ENCODE measurements around the gene SLC28A2.

DNA sequence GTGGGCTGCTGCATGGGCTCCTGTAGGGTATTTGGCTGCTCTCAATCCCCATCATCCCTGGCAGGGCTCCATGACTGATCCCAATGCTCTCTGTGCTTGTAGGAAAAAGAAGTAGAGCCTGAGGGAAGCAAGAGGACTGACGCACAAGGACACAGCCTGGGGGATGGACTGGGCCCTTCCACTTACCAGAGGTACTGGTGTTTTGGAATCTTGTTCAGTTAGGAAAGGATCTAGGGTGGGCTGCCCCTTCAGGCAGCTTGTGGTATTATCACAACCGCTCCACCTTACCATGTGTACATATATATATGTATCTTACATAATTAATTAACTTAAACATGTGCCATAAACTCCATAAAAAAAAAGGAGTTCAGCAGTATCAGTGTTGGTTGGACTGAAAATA is 1.3 kb downstream of the SLC28A2 start:
- no peak for TF ChIP-seq OTX1 (CRISPR knock-in tag; IDR thresholded peaks at IDR 0.05)
- no peak for TF ChIP-seq CSDE1 (IDR thresholded peaks at IDR 0.05)
- no peak for TF ChIP-seq TAF1 (IDR thresholded peaks at IDR 0.05; ENCODE audit: control insufficient read depth, extremely low read depth, insufficient read depth, low read length, severe bottlenecking)
- no peak for TF ChIP-seq MEF2D (tag; conservative IDR thresholded peaks at IDR 0.05; ENCODE audit: low read depth)
